GM18517 (cell line): ENCODE data around the gene ERRFI1.
"Not testable (repeated sequence)": the region's sequence is repeated elsewhere in the genome, so short reads cannot be mapped to it uniquely, and the experiment has no call there.

Experiments used
- ATAC-seq: cut with Tn5 transposase; IDR thresholded peaks from one replicate; pipeline ENCODE4 v1.9.1; 2021; ENCODE audit warnings: mild to moderate bottlenecking, moderate library complexity; ENCODE audit not compliant: unreplicated experiment

ERRFI1 gene

GRCh38 chr1:7975212-7975865 is 50.8 kb downstream of the ERRFI1 start:
- ATAC-seq: no peak

- no peak for ATAC-seq
These were observed 53.0 kb downstream of the ERRFI1 start for GRCh38 chr1:7973086-7973485.

GRCh38 chr1:7972285-7972684 is 53.8 kb downstream of the ERRFI1 start:
- no peak for ATAC-seq

DNA sequence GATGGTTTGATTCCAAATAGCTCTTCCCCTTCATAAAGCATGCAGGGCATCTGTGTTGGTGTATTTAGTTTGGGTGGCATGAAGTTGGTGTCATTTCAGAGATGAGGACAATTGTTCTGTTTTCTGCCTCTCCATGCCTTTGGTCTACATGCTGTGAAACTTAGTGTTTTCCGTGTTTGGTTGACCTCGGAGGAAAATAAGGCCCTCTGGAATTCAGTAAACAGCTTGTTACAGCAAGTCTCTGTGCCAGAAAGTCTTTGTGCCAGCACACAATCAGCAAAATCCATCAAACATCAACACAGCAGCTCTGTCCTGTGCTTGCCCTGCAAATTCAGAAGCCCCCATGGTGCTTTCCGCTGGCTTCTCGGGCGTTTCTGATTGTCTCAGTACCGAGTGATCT is 55.1 kb downstream of the ERRFI1 start:
- no peak for ATAC-seq

DNA sequence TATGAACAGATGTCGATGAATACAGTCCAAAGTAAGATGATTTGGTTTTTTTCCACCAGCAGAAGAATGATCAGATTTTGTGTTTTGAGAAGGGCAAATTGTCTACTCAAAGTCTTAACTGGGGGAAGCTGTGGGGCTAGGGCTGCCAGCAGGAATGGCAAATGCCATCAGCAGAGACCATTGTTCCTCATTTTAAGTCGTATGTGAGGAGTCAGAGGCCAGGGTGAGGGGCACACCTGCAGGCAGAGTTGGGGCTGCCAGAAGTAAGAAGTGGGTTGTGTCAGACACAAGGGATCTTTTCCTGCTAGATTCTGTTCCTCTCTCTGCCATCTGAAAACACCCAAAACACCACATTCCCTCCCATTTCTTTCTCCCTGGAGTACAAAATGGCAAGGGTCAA is 55.9 kb downstream of the ERRFI1 start:
- ATAC-seq: no peak

DNA sequence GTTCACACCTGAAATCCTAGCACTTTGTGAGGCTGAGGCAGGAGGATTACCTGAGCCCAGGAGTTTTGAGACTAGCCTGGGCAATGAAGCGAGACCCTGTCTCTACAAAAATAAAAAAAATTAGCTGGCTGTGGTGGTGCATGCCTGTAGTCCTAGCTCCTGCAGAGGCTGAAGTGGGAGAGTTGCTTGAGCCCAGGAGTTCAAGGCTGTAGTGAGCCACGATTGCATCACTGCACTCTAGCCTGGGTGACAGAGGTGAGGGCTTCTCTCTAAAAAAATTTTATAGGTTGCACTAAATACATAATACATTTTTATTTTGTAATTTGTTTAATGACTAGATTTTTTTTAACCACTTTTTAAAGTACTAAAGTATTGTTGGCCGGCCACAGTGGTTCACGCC is 58.5 kb downstream of the ERRFI1 start:
- no peak for ATAC-seq

GRCh38 chr1:7967196-7967595 is 58.9 kb downstream of the ERRFI1 start:
- no peak for ATAC-seq

DNA sequence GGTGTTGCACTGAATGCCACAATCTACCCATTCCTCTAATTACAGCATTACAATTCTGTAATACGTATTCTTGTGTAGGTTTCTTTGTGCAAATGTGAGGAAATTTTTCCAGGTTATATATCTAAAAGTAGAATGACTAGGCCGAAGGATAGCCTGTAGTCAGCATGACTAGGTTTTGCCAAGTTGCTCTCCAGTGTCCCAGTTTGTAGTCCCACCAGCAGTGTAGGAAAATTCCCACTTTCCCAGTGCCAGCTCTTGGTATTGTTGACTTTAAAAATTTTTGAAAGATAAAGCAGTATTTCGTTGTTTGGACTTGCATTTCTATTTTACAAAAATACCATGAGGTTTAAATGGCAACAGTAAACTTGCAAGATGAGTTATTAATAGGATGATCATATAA is 61.6 kb downstream of the ERRFI1 start:
- ATAC-seq: no peak

DNA sequence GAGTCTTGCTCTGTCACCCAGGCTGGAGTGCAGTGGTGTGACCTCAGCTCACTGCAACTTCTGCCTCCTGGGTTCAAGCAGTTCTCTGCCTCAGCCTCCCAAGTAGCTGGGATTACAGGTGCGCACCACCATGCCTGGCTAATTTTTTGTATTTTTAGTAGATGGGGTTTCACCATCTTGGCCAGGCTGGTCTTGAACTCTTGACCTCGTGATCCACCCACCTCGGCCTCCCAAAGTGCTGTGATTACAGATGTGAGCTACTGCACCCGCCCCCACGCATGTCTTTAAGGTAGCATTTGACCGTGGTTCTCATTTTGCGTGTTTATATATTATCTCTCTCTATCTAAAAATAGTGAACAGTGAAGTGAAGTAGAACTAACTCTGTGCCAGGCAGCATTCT is 62.3 kb downstream of the ERRFI1 start:
- ATAC-seq: not testable (repeated sequence)

DNA sequence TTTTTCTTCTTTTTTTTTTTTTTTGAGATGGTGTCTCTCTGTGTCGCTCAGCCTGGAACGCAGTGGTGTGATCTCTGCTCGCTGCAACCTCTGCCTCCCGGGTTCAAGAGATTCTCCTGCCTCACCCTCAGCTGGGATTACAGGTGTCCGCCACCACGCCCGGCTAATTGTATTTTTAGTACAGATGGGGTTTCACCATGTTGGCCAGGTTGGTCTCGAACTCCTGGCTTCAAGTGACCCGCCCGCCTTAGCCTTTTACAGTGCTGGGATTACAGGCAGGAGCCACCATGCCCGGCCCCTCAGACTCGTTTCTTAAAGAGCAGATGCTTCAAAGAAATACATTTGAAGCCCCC is 62.8 kb downstream of the ERRFI1 start:
- not testable (repeated sequence) for ATAC-seq

DNA sequence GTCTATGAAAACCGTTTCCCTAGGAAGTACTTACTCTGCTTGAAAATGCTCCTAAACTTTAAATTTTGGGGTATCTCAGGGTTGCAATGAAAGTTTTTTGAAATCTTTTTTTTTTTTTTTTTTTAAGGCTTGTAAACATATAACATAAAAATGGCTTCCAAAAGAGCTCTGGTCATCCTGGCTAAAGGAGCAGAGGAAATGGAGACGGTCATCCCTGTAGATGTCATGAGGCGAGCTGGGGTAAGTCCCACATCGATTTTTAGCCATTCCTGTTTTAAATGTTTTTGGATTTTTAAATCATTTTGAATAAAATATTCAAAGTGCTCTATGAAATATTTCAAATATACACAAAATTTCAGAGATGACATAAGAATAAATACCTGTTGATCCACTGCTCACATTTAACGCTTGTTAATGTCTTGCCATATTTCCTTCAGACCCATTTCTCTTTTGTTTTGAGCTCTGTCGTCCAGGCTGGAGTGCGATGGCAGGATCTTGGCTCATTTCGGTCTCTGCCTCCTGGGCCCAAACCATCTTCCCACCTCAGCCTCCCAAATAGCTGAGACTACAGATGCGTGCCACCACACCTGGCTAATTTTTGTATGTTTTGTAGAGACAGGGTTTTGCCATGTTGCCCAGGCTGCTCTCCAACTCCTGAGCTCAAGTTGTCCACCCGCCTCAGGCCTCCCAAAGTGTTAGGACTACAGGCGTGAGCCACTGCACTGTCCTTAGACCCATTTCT is 63.3 kb downstream of the ERRFI1 start:
- no peak for ATAC-seq

DNA sequence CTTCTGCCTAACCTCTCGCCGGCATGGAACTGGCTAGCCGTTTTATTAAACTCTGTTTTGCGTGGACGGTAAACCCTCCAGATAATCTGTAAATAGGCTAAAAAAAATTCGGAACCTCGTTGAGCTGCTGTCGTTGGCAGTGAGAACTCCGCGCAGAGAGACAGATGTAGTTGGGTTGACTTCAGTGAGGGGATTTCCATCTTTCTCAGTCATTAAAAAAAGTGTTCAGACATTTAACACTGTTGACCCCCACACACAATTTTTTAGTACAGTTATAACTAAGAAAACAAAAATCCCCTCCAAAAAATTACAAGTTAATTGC is 64.1 kb downstream of the ERRFI1 start:
- ATAC-seq: peak; percentile 1
